ENCODE measurements around the gene TIMM10.

The TIMM10 gene

DNA sequence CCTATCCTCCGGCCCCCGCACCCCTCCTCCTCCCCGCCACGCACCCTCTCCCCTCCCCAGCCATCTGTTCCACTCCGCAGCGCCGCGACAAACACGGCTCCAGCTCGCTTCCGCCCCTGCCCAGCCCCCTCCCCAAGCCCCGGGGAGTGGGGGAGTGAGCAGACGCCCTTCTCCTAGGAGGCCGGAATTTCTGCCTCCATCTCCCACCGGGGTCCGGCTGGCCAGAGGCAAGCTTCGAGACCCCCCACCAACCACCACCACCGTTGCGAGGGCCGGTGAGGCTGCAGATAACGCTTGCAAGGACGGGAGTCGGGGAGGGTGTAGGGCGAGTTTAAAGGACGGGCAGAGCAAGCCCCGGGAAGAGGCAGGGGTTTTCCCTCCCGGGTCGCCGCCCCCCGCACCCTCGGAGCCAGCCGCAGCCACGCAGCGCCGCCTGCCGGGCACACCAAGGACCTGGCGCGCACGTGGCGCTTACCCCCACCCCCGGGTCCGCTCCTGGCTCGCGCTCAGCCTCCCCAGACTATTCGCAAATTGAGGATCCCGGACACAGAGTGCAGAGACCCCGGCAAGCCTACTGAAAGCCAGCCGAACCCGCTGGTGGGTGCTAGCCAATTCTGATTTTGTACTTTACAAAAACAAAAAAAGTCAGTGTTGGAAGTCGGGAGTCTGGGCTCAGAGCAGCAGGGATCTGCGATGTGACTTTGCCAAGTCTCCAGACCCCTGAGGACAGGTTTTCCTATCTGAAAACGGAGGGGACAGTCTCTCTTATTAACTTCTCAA lies 47.6 kb downstream of the TIMM10 start:
- peak in 1 of 2 experiments; percentile 76 for DNase-seq

- DNase-seq: no peak
Measured at GRCh38 chr11:57481915-57482781, 48.4 kb downstream of the TIMM10 start.

DNA sequence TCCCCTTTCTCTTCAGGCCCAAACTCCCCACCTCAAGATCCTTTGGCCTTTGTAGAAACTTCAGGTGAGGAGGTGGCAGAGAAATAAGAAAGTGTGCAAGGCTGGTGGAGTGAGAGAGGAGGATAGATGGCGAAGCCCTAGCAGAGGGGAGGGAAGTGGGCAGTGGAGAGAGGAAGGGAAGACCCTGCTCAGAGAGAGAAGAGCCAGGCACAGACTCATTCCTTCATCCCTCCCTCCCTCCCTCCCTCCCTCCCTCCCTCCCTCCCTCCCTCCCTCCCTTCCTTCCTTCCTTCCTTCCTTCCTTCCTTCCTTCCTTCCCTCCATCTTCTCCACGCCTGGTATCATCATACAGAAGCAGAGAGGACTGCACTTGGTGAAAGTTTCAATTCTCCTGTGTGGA lies 49.2 kb downstream of the TIMM10 start:
- DNase-seq: no peak

DNA sequence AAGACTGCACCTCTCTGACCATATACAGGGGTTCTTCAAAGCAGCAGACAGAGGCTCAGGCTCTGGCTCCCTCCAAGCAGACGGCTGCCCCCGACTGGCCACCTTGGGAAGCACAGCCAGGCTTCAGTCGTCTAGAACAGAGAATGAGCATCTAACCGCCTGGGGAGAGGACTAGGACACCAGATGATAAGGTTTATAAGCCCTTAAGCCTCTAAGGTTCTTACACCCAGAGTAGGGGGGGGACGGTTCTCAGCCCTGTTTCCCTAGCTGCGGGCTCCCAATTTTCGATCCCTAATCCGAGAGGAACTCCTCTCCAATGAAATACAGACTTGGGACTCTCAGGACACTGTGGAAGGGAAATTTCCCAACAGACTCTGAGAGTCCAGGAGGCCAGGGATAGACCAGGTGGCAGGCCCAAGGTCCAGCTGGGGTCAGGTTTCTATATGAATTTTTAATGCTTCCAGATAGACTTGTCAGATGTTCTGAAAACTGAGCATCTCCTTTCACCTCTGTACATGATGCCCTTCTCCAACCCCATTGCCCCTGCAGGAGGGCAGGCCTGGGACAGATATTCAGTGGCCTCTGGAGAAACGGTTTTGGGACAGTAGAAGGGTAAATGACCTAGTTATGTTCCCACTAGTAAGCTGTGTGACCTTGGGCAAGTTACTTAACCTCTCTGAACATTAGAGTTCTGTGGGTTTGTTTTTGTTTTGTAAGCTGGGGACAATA lies 50.0 kb downstream of the TIMM10 start:
- peak; percentile 64 to 89 for DNase-seq

DNA sequence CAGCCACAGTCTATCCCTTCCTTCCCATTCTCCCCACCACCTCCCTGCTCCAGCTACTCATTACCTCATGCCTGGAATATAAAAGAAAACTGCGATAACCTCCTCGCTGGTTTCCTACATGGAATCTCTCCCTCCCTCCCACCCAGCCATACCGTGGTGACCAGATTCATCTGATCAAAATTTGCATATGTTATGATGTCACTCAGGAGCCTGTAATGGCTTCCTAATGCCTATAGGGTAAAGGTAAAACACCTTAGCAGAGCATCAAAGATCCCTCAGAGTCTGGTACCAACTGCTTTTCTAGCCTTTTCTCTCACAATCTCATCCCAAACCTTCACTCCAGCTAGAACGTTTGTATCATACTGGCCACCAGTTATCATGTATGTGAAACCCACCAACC lies 50.6 kb downstream of the TIMM10 start:
- peak; percentile 71 to 74 for DNase-seq

DNA sequence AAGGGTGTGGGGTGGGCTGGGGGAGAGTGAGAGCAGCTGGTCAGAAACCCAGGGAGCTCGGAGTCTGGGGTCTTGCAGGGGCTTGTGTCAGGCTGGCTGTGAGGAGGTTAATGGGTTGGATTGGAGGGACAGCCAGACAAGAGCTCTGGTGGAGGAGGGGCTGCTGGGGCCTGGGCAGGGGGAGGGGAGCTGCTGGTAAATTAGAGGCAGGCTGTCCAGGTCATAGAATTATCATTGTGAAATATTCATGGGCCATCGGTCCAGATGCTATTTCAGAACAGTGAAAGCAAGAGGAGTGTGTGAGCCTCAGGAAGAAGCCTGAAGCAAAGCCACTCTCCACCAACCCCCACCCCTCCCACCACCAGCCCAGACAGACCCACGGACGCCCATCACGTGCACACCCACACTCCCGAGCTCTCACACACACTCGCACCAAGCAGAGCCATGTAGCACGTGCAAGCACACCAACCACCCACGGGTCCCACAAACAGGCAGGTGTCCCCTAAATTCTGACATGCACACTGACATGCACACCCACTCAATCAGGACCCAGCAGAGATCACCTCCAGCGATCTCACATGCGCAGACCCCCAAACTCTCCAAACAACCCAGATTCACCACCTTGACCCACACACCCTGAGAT lies 51.4 kb downstream of the TIMM10 start:
- no peak for DNase-seq
